GM04503 (cell line): ENCODE measurements around the gene PLXNB2.
"Not testable (repeated sequence)": the region's sequence is repeated elsewhere in the genome, so short reads cannot be mapped to it uniquely, and the experiment has no call there.

Experiments
- DNase-seq: peaks from one replicate; pipeline ENCODE4 v3.0.0-alpha.2; 2012; ENCODE audit warnings: low read depth

PLXNB2 gene

DNA sequence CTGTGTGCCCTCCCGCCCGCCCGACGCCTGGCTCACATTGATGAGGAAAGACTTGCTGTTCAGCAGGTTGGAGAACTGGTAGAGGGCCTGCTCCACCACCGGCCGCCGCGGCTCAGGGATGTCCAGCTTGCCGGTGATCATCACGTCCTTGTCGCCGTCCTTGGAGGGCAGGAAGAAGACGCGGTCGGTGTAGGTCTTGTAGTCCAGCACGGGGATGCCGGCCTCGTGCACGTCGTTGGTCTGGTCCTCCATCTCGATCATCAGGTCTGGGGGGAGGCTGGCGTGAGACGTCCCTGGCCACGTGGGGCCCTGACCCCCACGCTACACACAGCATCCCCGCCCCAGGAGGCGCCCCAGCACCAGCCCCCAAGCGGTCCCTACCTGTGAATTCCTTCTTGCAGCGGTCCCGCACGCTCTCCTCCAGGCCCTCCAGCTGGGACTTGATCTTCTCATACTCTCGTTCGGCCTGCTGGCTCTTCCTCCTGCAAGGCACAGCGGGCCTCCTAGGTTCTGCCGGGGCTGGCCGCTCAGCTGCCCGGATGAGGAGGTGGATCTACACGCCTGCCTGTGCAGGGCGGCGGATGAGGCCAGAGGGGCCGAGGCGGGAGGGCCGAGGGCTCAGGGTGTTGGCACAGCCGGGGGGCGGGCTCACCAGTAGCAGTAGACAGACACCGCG lies 26.6 kb downstream of the PLXNB2 start:
- no peak for DNase-seq

DNA sequence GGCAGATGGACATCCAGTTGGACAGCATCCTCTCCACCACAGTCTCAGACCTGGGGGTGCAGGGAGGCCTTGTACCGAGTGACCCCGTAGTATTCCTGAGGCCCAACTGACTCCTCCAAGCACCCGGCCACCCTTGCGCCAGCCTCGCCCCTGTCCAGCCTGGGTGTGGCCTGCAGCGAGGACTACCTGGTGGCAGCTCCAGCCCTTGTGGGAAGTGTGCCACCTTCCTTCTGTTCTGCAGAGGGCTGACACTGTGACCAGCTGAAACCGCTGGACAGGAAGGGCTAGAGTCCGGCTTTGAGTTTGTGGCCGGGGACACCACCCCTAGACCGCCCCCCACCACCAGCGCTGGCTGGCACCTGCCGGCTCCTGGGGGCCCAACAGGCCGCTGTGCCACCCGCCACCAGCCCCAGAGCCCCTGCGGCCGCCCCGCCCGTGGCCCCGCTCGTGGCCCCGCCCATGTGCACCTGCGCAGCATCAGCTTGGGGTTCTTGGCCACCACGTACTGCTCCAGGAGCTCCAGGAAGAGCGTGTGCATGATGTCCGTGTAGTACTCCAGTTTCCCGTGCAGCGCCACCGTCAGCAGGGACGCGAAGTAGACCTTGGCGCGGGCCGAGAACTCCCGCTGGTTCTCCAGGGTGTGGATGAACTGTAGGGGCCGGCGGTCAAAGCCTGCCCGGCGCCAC lies 27.3 kb downstream of the PLXNB2 start:
- no peak for DNase-seq

DNA sequence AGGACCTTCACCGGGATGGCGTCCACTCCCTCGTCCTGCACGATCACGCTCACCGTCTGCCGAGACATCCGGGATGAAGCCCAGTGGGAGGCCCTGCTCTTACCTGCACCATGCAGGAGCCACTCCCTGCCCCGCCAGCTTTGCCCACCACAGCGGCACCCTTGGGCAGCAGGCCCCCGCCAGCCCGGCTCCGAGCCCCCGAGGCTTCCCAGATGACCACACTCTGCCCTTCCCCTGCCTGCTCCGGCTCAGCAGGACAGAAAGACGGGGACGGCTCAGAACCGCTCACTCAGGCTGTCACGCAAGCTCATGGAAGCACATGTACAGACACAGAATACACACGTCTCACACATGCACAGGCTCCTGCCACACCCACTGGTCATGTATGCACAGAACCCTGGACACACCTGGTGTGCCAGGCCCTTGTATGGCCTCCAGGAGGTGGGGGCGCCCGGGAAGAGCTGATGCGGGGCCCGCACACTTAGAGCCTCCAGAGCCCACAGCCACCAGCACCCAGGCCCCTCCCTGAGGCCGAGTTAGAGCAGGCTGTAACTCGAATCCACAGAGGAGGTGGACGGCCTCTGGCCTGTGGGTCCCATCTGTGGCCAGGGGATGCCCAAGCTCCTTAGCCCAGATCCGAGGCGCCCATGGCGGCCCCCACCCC lies 28.4 kb downstream of the PLXNB2 start:
- DNase-seq = no peak

DNA sequence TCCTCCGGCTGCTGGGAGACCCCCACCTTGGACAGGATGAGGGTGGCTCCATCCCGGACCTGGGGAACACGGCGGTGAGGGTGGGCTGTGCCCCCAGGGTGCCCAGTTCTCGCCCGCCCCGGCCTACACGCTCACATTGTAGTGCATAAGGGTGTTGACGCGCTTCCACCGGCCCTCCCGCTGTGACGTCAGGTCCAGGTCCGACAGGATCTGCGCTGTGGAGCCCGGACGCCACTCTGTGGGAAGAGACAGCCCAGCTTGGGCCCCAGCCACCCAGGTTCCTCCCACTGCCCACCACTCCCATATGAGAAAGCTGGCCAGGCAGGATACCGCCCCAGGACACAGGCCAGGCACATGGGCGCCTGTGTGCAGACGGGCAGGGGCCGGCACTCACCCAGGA lies 29.0 kb downstream of the PLXNB2 start:
- DNase-seq = no peak

DNA sequence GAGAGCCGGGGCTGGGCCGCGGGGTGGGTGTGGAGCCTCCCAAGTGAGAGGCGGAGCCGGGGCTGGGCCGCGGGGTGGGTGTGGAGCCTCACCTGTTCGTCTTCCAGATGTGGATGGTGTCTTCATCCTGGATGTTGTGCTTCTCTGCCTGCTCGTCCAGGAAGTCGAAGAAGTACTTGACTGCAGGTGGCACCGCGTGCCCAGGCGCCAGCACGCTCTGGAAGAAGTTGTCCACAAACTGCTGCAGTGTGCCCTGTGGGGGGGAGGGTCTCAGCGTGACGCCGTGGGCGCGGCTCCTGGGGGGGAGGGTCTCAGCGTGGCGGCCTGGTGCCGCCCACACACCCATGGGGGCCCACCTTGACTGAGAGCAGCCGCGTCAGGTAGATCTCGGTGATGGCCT lies 29.7 kb downstream of the PLXNB2 start:
- DNase-seq = no peak

DNA sequence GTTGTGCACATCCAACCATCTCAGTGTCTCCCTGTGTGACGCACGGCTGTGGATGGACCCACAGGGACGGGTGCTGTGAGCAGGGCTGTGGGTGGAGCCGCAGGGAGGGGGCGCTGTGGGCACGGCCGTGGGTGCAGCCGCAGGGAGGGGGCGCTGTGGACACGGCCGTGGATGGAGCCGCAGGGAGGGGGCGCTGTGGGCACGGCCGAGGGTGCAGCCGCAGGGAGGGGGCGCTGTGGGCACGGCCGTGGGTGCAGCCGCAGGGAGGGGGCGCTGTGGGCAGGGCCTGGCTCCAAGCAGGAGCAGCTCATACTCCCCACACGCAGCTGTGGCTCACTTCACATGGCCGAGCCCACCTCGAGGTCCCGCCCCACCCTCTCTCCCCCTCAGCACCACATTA lies 31.3 kb downstream of the PLXNB2 start:
- no peak for DNase-seq

DNA sequence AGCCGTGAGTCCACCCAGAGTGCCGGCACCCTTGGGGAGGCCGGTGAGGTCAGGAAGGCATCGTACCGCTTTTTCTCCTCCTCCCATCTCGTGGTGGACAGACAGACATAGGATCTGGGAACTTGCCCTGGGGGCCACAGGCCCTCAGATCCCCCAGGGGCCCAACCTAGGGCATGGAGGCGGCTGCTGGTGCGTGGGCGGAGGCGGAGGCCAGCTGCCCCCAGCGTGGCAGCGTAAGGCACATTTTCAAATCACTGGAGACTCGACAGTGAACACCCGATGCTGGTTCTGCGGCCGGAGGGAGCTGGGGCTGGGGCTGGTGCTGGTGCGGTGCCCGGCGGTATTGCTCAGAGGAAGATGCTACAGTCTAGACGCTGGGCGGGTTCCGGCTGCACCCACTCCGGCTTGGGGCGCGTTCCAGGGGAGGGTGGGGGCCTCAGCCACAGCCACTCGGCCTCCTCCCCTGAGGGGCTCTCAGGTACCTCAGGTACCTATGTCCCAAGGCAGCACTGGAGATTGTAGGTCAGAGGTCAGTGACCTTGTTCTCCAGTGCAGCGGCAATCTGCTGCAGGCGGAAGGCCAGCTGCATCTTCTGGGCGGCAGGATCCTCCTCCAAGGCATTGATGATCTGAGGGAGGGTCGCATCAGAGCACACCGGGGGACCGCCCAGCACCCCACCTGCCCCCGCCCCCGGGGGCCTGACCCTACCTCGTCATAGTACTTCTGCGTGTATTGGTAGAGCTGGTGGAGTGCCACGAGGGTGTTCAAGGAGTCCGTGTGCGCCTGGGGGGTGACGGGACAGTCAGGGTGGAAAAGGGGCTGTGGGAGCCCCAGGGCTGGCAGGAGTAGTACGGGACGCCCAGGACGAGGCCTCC lies 32.0 kb downstream of the PLXNB2 start:
- no peak for DNase-seq

DNA sequence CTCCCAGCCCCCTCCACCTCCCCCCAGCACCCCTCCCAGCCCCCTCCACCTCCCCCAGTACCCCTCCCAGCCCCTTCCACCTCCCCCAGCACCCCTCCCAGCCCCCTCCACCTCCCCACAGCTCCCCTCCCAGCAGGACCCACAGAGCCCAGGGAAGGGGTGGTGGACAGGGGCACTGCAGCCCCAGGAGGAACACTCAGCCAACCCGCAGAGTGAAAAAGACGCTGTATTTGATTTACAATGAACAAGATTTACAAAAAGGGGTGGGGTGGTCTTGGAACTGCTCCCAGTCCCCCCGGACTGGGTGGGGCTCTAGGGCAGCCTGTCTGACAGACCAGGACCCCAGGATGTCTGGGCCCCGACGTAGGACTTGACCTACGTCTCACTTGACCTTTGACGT lies 32.7 kb downstream of the PLXNB2 start:
- no peak for DNase-seq

DNA sequence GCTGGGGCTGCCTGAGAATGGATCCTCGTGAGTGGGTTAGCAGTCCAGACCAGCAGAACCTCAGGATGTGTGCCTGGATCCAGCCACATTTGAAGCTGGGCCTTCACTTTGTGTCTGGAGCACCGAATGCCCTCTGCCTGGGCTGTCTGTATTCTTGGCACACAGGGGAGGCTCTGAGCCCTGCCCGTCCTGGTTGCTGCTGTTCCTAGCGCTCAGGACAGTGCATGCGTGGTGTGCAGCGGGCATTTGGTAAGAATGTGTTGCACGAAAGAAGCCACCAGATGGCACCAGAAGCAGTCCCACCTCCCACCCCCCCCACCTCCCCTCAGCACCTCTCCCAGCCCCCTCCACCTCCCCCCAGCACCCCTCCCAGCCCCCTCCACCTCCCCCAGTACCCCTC lies 33.1 kb downstream of the PLXNB2 start:
- DNase-seq = no peak

DNA sequence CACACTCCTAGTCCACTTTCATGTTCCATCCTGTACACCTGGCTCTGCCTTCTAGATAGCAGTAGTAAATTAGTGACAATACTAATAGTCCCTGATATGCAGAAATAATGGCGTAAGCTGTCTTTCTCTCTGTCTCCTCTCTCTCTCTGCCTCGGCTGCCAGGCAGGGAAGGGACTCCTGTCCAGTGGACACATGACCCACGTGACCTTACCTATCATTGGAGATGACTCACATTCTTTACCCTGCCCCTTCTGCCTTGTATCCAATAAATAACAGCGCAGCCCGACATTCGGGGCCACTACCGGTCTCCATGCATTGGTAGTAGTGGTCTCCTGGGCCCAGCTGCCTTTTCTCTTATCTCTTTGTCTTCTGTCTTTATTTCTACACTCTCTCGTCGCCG lies 33.7 kb downstream of the PLXNB2 start:
- DNase-seq = not testable (repeated sequence)

DNA sequence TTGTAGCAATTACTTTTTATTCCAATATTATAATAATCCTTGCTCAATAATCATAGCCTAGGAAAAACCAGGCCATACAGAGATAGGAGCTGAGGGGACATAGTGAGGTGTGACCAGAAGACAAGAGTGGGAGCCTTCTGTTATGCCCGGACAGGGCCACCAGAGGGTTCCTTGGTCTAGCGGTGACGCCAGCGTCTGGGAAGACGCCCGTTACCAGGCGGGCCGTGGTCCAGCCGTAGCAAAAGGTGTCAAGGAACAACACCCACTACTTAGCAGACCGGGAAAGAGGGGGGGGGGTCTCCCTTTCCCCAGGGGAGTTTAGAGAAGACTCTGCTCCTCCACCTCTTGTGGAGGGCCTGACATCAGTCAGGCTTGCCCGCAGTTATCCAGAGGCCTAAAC lies 34.1 kb downstream of the PLXNB2 start:
- not testable (repeated sequence) for DNase-seq

DNA sequence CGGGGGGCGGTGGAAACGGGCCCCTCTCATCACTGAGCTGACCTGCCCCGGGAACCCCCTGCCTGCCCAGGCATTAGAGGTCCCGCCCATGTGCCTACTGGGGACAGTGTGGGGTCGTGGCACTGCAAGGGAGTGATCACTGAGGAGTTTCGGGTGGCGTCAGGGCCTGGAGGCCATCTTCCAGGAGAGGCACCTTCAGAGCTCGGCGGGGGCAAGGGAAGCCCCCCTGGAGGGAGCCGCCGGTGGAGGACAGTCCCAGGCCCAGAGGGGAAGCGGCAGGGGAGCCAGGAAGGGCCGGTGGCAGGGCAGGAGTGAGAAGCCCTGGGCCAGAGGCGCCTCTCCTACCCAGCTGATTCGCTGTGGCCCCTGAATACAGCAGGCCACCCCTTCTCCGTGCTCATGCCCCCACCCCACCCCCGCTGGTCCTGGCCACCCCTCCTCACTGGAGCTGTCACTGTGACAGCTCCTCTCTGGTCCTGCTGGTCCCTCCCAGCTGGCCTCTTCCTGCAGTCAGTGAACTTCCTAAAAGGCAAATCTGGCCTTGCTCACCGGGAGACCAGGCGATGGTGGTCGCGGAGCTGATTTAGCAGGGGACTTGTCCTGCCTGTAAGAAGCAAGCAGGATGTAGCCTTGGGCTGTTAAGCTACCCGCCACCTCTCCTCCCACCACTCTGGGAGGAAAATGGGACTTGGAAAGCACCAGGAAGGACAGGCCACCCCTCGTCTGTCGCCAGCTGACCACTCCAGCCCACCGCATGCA lies 35.2 kb downstream of the PLXNB2 start:
- DNase-seq = no peak

DNA sequence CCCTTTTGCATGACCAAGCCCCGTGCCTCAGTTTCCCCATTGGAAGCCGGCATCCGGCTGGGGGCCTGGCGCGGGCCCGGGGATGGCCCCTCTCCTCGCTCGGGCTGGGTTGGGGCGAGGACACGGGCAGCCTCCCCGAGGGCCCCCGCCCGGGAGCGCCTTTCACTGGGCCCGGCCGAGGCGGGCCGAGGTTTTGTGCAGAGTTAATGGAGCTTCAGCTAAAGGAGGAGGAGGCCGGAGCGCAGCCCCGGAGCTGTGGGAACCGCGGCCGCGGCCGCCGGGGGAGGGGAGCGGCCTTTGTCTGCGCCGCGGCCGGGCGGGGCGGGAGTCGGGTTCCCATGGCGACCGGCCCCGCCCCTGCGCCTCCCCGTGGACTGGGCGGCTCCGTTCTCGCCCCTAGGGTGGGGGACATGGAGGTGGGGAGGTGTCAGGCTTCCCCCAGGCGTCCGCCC lies 35.9 kb downstream of the PLXNB2 start:
- no peak for DNase-seq

DNA sequence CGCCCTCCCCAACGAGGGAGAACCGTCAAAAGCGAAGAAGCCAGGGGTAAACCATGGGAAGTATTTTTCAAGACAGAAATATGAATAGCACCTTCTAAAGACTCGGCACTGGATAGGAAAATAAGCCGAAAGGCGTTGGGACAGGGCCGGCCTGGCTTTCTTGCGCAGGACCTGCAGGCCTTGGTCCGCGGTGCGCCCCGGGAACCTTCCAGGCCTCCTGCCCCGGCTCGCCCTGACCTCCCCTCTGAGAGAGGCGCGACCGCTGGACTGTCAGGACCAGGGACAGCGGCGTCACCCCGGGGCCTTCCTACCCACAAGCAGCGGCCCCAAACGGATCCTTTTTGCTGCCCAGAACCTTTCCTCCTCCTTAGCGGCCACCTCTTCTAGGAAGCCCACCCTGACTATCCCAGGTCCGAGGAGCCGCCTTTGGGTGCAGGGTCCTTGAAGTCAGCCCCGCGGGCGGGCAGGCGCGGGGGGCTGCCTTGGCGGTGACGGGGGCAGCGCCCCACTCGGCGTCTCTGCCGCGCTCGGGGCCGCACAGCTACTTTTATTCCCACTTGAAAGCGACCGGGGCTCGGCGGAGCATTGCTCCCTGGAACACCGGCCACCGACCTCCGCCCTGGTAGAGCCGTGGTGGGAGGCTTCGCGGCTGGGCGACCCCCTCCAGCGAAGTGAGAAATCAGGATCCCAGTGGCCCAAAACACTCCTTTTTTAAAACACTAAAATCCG lies 36.6 kb downstream of the PLXNB2 start:
- no peak for DNase-seq

DNA sequence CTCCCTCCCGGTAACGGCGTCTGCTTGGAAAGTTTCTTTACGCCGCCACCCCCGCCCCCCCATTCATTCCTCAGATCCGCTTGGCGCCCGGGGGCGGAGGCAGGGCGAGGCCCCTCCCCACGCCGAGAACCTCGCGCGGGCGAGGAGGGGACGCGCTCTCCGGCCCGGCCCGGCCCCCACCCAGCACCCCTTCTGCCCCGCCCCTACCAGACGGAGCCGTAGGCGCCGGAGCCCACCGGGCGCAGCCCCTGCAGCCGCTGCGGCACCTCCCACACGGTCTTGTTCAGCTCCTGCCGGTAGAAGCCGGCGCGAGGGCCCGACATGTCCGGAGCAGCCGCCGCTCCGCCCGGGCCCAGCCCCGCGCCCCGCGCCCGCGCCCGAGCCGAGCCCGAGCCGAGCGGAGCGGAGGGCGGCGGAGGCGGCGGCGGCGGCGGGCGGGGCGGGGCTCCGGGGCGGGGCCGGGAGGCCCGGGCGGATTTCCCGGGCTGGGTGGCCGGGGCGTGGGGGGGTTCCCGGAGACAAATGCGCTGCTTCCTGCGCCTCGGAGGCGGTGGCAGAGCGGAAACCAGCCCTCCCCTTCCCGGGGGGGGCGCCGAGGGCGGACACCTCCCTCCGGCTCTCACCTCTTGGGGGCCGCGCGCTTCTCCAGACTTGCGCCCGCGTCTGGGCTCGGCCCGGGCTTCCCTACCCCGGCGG lies 37.3 kb downstream of the PLXNB2 start, which contains the start of gene MAPK11:
MAPK11 (minus strand) TSS at position 411 of the 696 bp plus-strand sequence; CDS start at position 323, 88 bp downstream.
- no peak for DNase-seq

DNA sequence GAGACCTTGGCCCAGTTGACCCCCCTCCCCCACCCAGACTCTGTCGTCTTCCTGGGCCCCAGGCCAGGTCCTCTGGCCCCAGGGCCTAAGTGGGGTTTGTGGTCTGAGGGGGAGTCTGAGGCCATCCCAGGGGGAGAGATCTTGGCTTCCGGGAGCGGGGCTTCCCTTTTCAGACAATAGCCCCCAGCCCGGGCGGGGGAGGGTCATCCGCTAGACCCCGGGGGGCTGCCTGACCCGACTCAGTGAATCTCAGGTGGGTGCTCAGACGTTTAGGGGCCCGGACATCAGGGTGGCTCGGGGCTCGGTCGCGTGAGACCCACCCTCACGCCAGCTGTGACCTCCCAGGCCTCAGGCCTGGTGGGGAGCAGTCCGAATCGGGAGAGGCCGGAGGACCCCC lies 37.9 kb downstream of the PLXNB2 start:
- no peak for DNase-seq

DNA sequence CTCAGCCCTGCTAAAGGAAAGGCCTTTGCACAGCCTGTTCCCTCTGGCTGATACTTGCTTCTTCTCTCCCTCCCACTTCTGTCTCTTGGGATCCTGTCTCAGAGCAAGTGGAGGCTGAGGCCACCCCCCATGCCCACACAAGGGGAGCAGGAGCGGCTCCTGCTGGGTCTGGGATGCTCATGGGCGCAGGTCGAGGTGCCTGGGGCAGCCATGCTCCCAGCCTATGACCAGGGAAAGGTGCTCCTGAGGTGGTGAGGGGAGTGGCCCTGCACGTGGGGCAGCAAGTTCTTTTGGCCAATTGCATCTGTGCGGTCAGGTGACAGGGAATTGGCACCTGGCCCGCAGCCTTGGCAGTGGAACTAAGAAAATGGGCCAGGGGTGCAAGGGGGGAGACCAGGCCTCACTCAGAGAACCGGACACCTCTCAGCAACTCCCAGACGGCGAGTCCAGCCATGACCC lies 38.8 kb downstream of the PLXNB2 start:
- no peak for DNase-seq

DNA sequence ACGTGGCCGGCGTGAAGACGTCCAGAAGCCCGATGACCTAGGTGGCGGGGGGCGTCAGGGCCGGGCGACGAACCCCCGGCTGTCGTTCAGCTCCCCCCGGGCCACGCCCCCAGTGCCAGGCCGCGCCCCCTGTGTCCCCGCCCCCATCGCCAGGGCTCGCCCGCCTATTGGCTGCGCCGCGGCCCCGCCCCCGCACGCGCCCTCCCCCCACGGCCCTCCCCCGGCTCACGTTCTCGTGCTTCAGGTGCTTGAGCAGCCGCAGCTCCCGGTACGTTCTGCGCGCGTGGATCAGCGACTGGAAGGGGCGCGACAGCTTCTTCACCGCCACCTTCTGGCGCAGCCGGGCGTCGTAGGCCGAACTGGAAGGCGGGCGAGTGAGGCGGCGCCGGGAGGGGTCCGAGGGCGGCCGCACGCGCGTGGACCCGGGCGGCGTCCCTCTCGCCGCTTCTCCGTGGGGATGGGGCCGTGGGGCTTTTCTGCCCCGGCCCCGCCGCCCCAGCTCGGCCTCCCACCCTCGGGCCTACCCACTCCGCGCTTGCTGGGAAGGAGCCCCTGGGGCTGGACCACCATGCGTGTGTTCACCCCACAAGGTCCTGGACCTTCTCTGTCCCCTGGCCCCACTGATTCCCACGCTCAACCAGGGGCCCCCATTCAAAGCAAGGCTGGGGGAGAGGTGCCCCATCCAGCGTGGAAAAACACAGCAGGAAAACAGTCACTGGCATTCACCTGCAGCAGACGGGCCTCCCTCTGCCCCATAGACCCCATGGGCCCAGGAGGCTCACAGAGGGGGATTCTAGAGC lies 39.7 kb downstream of the PLXNB2 start:
- no peak for DNase-seq

DNA sequence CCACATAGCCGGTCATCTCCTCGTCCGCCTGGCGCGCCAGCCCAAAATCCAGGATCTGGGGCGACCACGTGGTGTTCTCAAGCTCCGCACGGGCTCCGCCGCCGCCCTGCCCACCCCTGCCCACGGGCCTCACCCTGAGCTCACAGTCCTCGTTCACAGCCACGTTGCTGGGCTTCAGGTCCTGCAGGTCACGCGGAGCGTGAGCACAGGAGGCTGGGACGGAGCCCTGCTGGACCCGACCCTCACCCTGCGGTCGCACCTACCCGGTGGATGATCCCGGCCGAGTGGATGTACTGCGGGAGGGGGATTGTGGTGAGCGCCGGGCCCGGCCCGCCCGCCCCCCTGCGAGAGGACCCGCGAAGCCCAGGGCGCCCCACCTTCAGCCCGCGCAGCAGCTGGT lies 40.5 kb downstream of the PLXNB2 start:
- DNase-seq = no peak
